ENCODE data around the gene BATF. TPM values are rescaled to one million over a fixed set of nuclear protein-coding genes. Genes with fewer than 3 reads are reported as not detected.
A peak's percentile ranks its signal among the peaks of the same experiment; 100 is the strongest.

BATF gene
- total RNA-seq, 2 donors from 2014 or later, result 219 to 220 TPM

DNA sequence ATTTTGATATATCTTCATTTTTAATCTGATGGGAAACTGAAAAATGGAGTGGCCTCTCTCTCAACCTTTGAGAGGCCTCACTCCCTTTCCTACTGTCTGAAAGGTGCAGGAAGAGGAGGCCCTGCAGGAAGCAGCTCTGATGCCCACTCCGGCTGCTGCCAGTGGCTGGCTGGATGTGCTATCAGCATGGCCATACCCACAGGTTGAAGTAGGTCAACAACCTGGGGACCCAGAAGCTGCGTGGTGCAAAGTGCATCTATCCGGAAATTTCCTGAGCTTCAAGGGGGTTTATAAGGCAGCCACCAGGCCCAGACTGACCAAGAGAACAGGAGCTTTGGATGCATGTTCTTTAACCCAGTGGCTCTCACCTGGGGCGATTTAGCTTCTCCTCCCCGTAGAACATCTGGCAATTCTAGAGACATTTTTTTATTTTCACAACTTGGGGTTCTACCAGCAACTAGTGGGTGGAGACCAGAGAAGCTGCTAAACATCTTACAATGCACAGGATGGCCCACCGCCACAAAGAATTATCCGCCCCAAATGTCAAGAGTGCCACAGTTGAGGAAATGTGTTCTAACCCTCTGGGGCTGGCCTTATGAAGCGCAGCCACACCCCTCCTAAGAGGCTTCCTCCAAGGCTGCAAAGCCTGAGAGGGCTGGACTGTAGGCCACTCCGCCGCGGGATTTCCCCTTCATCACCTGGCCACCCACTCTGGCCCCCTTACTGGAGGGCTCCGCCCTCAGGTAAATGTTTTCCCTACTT is 8.2 kb upstream of the BATF start:
- no peak for DNase-seq (ENCODE audit: low spot score)
- Mint-ChIP-seq H3K36me3 (peaks cover 28% of the 10 kb centered on the region), H3K4me3 (peak overlapping the region; percentile 90), H3K27me3 (no peaks in the 10 kb centered on the region), H3K4me1 (ENCODE audit: low read depth in 2 of 2) (peaks cover 65 to 66% of the 10 kb centered on the region in 2 donors), H3K27ac (peak overlapping the region; percentile 96 to 99), H3K9me3 (peaks cover 12% of the 10 kb centered on the region)
- peak in 1 of 2 donors; percentile 31 for ATAC-seq

DNA sequence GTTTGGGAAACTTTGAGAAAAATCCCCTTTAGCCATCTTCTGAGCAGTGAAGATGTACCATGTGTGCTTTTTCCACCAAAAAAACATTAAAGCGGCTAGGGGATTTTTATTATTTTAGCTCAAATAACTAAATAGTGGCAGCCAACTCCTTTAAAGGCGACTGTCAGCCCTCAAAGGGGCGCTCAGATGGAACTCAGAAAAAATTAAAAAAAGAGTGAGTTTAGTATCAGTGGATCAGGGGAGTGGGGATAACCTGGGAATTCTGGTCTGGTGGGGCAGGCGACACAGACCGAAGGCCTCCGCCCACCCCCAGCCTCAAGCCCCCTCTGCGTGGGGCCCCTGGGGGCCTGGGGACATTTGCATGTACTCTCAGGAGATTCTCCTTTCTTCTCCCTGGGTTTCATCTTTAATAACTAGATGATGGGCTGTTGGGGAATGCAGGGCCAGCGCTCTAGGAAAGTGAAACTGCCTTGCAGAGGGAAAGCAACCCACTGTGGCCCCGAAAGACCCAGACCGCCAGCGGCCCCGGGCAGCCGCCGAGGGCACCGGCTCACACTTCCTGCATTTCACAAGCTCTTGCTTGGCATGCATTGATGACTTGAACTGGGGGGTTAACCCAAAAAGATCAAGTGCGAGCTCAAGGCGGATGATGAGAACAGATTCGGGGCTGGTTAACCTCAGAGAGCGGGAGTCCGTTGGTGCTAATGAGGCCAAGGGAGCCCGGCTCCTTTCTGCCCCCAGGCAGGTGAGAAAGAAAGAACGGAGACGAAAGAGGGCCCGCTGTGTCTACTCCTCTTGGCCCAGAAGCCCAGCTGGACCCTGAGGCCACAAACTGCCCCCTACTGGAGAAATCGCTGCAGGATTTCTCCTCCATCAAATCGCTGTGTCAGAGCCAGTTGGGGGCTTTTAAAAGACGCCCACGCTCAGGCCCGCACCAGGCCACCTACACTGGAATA is 7.3 kb upstream of the BATF start:
- DNase-seq (ENCODE audit: low spot score) (peak; percentile 93), ATAC-seq (peak; percentile 89 to 94)
- H3K9me3 Mint-ChIP-seq, result peaks cover 9% of the 10 kb centered on the region
- H3K4me3 Mint-ChIP-seq, result peak overlapping the region; percentile 90
- peak overlapping the region; percentile 96 to 99 for H3K27ac Mint-ChIP-seq
- peaks cover 63 to 67% of the 10 kb centered on the region in 2 donors for H3K4me1 Mint-ChIP-seq (ENCODE audit: low read depth in 2 of 2)
- peaks cover 23% of the 10 kb centered on the region for H3K36me3 Mint-ChIP-seq
- no peaks in the 10 kb centered on the region for H3K27me3 Mint-ChIP-seq

DNA sequence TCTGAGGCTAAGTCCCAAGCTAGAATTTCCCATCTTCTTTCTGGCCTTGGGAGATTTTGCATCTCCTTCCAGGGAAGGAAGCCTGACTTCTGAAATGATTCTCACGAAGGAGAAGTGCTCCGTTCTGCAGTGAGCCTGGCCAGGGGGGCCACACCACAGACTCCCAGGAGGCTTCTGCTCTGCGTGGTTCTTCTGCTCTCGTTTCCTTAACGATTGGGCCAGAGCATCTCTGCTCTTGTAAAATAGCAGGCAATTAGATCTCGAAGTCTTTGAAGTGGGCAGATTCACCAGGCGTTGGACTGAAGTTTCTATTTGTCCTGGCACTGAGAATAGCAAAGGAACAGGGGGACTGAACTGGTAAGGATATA is 6.7 kb upstream of the BATF start:
- peak; percentile 2 to 55 for ATAC-seq
- H3K9me3 Mint-ChIP-seq, result peaks cover 8% of the 10 kb centered on the region
- DNase-seq (ENCODE audit: low spot score), result no peak
- no peaks in the 10 kb centered on the region for H3K27me3 Mint-ChIP-seq
- H3K4me3 Mint-ChIP-seq, result peak overlapping the region; percentile 90
- H3K36me3 Mint-ChIP-seq, result peaks cover 17% of the 10 kb centered on the region
- peaks cover 62 to 65% of the 10 kb centered on the region in 2 donors for H3K4me1 Mint-ChIP-seq (ENCODE audit: low read depth in 2 of 2)
- peak overlapping the region; percentile 96 to 99 for H3K27ac Mint-ChIP-seq

DNA sequence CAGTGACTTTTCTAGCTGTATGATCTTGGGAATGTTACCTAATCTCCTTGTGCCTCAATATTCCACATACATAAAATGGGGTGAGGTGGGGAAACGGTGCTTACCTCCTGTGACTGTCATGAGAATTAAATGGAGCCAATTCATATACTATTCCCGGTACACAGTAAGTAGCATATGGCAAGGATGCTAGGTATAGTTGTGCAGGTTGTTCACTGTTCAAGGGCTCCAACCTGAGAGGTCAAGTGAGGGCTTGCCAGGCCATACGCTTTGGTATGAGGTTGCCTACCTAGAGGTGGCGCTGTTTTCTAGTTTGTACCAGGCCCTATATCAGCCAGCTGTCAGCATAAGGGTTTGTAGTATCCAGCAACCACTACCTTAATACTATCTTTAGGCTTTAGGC is 3.6 kb upstream of the BATF start:
- H3K36me3 Mint-ChIP-seq, result peaks cover 11% of the 10 kb centered on the region
- H3K27me3 Mint-ChIP-seq, result no peaks in the 10 kb centered on the region
- DNase-seq (ENCODE audit: low spot score), result no peak
- no peak for ATAC-seq
- H3K4me3 Mint-ChIP-seq, result peak overlapping the region; percentile 11
- H3K27ac Mint-ChIP-seq, result peak overlapping the region; percentile 13 to 99
- H3K4me1 Mint-ChIP-seq (ENCODE audit: low read depth in 2 of 2), result peaks cover 59 to 79% of the 10 kb centered on the region in 2 donors
- peaks cover 4% of the 10 kb centered on the region for H3K9me3 Mint-ChIP-seq

DNA sequence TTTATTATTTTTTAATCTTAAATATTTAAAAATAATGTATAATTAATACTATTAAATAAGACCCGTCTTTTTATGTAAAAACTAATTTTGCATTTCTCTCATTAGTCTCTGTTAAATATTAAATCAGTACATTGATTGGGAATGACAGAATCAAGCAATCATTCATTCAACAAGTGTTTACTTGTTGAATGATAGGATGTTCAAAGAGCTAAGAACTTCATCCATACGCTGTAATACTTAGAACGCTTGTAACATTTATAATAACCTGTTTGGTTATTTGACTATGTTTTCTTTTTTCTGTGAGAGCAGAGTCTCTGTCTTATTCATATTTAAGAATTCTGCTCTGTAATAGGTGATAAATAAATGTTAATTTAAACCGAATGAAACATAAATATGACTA is 2.9 kb upstream of the BATF start:
- no peaks in the 10 kb centered on the region for H3K27me3 Mint-ChIP-seq
- ATAC-seq, result no peak
- H3K4me1 Mint-ChIP-seq (ENCODE audit: low read depth in 2 of 2), result peaks cover 57 to 79% of the 10 kb centered on the region in 2 donors
- H3K9me3 Mint-ChIP-seq, result peaks cover 4% of the 10 kb centered on the region
- no peak for DNase-seq (ENCODE audit: low spot score)
- peak overlapping the region; percentile 99 to 100 for H3K27ac Mint-ChIP-seq
- no peak overlapping the region for H3K4me3 Mint-ChIP-seq
- H3K36me3 Mint-ChIP-seq, result peaks cover 18% of the 10 kb centered on the region

DNA sequence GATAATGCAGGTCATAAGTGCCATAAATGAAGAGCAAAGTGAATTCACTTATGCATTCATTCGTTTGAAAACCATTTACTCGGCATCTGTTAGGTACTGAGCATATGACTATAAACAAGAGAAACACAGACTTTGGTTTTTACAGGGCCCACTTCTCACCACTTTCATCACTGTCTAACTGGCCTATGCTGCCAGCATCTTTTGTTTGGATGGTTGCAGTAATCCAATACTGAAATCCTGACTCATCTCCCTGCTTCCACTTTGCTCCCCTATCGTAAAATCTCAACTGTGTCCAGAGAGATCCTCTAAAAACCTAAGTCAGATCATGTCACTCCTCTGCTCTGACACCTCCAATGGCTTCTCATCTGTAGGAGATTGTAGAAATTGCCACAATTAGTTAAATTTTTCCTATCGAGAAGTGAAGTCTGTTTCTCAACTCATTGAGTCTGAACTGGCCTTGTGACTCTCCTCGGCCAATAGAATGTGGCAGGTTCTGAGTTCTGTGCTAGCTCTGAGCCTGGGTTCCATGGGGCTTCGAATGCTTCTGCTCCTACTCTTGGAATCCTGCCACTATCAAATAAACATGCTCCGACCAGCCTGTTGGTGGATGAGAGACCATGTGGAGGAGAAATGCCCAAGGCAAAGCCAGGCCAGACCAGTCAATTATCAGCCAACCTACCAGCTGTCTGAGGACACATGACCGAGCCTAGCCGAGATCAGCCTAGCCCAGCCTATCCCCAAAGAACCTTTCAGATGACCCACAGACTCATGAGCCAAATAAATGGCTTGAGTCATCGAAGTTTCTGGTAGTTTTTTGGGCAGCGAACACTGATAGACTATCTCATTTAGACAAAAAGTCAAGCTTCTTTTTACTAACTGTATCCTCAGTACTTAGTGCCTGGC is 2.2 kb upstream of the BATF start:
- ATAC-seq, result no peak

DNA sequence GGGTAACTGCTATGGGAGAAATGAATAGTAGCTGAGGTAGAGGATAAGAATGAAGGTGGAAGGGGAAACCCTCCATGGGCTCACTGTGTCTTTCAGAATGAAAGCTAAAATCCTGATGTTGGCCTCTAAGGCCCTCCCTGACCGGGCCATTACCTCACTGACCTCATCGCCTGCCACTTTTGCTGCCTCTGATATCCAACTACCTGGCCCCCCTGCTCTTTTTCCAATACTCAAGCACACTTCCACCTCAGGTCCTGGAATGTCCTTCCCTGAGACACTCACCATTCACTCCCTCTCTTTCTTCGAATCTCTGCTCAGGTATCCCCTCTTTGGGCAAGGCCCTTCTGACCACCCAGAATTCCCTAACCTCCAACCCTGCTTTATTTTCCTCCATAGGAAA is 1.4 kb upstream of the BATF start:
- Mint-ChIP-seq H3K27ac (peak overlapping the region; percentile 99 to 100), H3K4me3 (peak overlapping the region; percentile 100), H3K4me1 (ENCODE audit: low read depth in 2 of 2) (peaks cover 55 to 77% of the 10 kb centered on the region in 2 donors), H3K36me3 (peaks cover 28% of the 10 kb centered on the region), H3K27me3 (no peaks in the 10 kb centered on the region), H3K9me3 (peaks cover 4% of the 10 kb centered on the region)
- ATAC-seq (no peak), DNase-seq (ENCODE audit: low spot score) (no peak)

More for the DNA sequence above, 2.2 kb upstream of the BATF start:
- H3K27me3 Mint-ChIP-seq, result no peaks in the 10 kb centered on the region
- H3K9me3 Mint-ChIP-seq, result peaks cover 4% of the 10 kb centered on the region
- peaks cover 24% of the 10 kb centered on the region for H3K36me3 Mint-ChIP-seq
- DNase-seq (ENCODE audit: low spot score), result no peak
- peak overlapping the region; percentile 100 for H3K4me3 Mint-ChIP-seq
- H3K4me1 Mint-ChIP-seq (ENCODE audit: low read depth in 2 of 2), result peaks cover 60 to 82% of the 10 kb centered on the region in 2 donors
- H3K27ac Mint-ChIP-seq, result peak overlapping the region; percentile 99 to 100

DNA sequence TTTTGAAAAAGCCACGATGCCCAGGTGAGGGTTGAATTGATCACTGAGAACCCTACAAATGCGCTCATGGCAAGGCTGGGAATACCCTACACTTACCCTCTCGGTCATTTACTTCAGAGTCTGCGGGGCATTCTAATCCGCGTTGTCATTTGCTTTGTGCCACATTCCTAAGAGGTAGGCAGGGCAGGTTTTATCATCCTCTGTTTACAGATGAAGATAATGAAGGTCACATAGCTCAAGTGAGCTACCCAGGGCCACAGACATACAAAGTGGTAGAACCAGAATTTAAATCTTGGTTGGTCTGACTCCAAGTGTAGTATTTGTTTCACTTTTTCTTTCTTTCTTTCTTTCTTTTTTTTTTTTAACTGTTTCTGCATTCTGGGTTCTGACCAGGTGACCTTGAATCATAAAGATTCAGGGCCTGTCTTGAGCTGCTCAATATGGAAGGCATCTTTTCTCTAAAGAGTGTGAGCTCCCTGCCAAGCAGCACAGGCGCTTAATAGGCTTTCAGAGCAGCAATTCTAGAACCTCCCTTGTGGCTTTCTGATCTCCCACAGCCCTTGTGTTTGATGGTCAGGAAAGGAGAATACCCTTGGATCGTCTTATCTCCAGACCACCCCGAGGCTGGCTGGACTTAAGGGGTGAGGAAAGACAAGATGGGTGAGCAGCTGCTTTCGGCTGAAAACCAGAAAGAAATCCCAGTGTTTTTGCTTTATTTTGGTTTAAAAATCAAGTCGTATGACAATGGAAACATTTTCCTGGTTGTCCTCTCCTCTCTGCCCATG is 662 bp upstream of the BATF start:
- H3K4me3 Mint-ChIP-seq, result peak overlapping the region; percentile 100
- no peaks in the 10 kb centered on the region for H3K27me3 Mint-ChIP-seq
- H3K4me1 Mint-ChIP-seq (ENCODE audit: low read depth in 2 of 2), result peaks cover 54 to 77% of the 10 kb centered on the region in 2 donors
- ATAC-seq, result peak; percentile 50 to 78
- peak overlapping the region; percentile 99 to 100 for H3K27ac Mint-ChIP-seq
- H3K36me3 Mint-ChIP-seq, result peaks cover 35% of the 10 kb centered on the region
- H3K9me3 Mint-ChIP-seq, result peaks cover 4% of the 10 kb centered on the region
- no peak for DNase-seq (ENCODE audit: low spot score)

DNA sequence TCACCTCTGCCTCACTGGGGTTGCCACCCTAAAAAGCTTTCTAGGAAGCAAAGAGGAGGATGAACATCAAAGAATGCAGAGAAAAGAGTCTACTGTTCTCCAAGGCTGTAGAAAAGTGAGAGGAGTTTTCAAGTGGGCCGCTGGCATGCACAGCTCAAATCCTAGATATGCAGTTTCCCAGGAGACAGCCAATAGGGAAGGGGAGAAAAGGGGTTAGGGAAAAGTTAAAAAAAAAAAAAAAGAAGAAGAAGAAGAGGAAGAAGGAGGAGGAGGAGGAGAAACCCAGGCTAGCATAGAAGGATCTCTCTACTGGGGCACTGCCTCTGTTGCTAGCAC is 682 bp downstream of the BATF start:
- no peak for ATAC-seq
- peaks cover 57 to 81% of the 10 kb centered on the region in 2 donors for H3K4me1 Mint-ChIP-seq (ENCODE audit: low read depth in 2 of 2)
- peak overlapping the region; percentile 99 to 100 for H3K27ac Mint-ChIP-seq
- H3K27me3 Mint-ChIP-seq, result no peaks in the 10 kb centered on the region
- H3K36me3 Mint-ChIP-seq, result peaks cover 47% of the 10 kb centered on the region
- peak overlapping the region; percentile 100 for H3K4me3 Mint-ChIP-seq
- no peak for DNase-seq (ENCODE audit: low spot score)
- H3K9me3 Mint-ChIP-seq, result no peaks in the 10 kb centered on the region

DNA sequence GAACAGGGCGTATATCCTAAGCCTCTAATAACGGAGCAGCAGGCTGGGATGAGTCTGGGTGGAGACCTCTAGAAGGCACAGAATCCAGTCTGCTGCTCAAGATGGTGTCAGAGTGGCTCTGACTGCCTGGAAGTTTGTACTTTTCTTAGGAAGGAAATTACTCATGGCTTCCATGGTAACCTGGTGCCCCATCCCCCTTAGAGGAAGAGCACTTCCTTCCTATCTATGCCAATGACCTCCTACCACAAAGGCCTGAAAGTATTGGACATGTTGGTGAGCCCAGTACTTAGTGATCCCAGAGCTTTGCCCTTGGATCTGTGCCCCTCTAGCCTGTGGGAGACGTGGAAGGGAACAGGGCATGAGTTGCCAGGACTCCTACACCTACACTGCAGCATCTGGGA is 1.5 kb downstream of the BATF start:
- ATAC-seq, result peak; percentile 29 to 55
- H3K4me3 Mint-ChIP-seq, result peak overlapping the region; percentile 100

DNA sequence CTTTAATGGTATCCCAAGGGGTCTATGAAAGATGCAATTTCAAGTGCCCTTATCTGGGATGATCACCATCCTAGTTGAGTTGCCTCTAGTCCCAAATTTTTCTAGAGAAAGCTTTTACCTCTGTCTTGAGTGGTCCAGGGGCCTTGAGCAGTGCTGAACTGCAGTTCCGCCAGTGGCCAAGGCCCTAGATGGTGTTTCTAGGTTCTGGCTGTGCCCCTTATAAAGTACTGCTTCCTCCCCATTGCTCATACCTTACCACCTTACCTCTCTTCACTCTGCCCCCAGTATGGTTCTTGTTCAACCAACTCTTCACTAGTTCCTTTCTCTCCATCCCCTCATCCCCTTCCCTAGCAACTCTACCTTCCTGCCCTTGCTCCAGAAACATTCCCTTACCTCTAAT is 3.7 kb downstream of the BATF start:
- H3K9me3 Mint-ChIP-seq, result no peaks in the 10 kb centered on the region
- no peaks in the 10 kb centered on the region for H3K27me3 Mint-ChIP-seq
- H3K36me3 Mint-ChIP-seq, result peaks cover 61% of the 10 kb centered on the region
- peak overlapping the region; percentile 100 for H3K4me3 Mint-ChIP-seq
- peaks cover 62 to 75% of the 10 kb centered on the region in 2 donors for H3K4me1 Mint-ChIP-seq (ENCODE audit: low read depth in 2 of 2)
- H3K27ac Mint-ChIP-seq, result peak overlapping the region; percentile 99 to 100
- ATAC-seq, result no peak
- no peak for DNase-seq (ENCODE audit: low spot score)

More for the DNA sequence above, 1.5 kb downstream of the BATF start:
- Mint-ChIP-seq H3K27ac (peak overlapping the region; percentile 99 to 100), H3K9me3 (no peaks in the 10 kb centered on the region), H3K36me3 (peaks cover 55% of the 10 kb centered on the region), H3K4me1 (ENCODE audit: low read depth in 2 of 2) (peaks cover 60 to 82% of the 10 kb centered on the region in 2 donors), H3K27me3 (no peaks in the 10 kb centered on the region)
- DNase-seq (ENCODE audit: low spot score), result peak; percentile 66

DNA sequence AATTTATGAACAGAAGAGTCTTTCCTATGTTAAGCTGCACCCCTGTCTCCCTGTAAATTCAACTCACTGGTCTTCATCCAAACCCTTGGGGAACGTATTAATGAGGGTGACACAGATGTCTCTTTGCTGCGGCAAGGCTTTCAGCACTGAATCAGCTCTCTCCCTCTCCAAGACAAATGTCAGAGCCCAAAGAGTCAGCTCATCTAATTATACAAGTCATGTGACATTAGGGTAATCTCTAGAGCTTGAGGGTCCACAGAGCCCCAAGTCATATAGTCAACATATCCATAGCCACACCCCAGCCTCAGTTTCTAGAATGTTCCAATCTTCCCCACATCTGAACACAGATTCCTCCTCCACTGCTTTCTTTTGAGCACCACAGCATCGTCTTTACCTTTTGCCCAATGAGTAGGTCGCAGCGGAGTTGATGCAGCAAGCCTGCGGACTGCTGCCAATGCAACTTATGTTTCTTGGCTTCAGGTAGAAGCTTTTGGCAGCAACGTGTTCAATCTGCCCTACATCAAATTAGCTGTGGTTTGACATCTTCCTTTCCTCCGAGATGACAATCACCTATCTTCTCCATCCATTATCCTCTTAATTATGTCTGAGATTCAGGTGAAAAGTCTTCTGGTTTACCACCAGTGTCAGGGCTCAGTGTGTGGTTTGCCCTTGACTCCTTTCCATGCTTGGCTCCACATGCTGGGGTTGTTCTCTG is 5.3 kb downstream of the BATF start:
- Mint-ChIP-seq H3K27me3 (no peaks in the 10 kb centered on the region), H3K4me1 (ENCODE audit: low read depth in 2 of 2) (peaks cover 63 to 76% of the 10 kb centered on the region in 2 donors), H3K36me3 (peaks cover 73% of the 10 kb centered on the region), H3K4me3 (peak overlapping the region; percentile 100), H3K9me3 (peaks cover 3% of the 10 kb centered on the region), H3K27ac (peak overlapping the region; percentile 71 to 99)
- DNase-seq (ENCODE audit: low spot score) (no peak), ATAC-seq (no peak)
